Retinal pigment epithelial cell (primary cell): ENCODE results near the gene UVRAG.
"Not testable (repeated sequence)": the region's sequence is repeated elsewhere in the genome, so short reads cannot be mapped to it uniquely, and the experiment has no call there.

Experiments used
- DNase-seq: peaks from one replicate; pipeline ENCODE4 v3.0.0-alpha.2; 2010; ENCODE audit warnings: low read depth
- H3K4me3 ChIP-seq: 2 replicates; pipeline ENCODE4 v1.5.1; 2011; ENCODE audit warnings: mild to moderate bottlenecking, low read length, control low read depth, moderate library complexity
- TF ChIP-seq, protein P1 (sequence below): conservative IDR thresholded peaks from 2 replicates; pipeline ENCODE4 v1.5.1; 2011; ENCODE audit warnings: low read depth, low read length, control low read depth, inconsistent platforms

UVRAG gene

DNA sequence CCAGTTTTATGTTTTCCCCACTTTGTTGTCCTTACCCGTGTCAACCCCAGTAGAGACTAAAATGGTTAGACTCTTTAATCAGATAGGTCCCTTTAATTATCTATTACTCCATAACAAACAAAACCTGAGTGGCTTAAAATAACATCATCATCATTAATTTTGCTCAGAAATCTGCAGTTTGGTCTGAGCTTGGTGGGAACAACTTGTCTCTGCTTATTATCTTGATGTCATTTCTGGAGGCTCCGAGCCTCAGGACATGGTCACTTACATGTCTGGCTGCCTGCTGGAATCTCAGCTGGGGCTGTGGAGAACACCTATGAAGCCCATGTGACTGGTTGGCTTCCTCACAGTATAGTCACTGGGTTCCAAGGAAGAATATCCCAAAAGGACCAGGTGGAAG, 26.7 kb downstream of the UVRAG start:
- TF ChIP-seq, protein P1, sequence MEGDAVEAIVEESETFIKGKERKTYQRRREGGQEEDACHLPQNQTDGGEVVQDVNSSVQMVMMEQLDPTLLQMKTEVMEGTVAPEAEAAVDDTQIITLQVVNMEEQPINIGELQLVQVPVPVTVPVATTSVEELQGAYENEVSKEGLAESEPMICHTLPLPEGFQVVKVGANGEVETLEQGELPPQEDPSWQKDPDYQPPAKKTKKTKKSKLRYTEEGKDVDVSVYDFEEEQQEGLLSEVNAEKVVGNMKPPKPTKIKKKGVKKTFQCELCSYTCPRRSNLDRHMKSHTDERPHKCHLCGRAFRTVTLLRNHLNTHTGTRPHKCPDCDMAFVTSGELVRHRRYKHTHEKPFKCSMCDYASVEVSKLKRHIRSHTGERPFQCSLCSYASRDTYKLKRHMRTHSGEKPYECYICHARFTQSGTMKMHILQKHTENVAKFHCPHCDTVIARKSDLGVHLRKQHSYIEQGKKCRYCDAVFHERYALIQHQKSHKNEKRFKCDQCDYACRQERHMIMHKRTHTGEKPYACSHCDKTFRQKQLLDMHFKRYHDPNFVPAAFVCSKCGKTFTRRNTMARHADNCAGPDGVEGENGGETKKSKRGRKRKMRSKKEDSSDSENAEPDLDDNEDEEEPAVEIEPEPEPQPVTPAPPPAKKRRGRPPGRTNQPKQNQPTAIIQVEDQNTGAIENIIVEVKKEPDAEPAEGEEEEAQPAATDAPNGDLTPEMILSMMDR = no peak
- no peak for DNase-seq
- H3K4me3 ChIP-seq = no peak overlapping the region

DNA sequence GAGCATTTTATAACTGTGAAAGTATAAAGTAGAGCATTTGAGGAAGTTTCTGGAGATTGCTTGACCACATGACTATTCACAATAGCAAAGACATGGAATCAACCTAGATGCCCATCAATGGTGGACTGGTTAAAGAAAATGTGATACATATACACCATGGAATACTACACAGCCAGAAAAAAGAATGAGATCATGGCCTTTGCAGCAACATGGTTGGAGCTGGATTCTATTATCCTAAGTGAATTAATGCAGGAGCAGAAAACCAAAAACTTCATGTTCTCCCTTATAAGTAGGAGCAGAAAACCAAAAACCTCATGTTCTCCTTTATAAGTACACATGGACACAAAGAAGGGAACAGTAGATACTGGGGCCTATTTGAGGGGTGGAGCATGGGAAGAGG, 30.3 kb downstream of the UVRAG start:
- TF ChIP-seq, protein P1 = no peak
- no peak overlapping the region for H3K4me3 ChIP-seq
- no peak for DNase-seq

DNA sequence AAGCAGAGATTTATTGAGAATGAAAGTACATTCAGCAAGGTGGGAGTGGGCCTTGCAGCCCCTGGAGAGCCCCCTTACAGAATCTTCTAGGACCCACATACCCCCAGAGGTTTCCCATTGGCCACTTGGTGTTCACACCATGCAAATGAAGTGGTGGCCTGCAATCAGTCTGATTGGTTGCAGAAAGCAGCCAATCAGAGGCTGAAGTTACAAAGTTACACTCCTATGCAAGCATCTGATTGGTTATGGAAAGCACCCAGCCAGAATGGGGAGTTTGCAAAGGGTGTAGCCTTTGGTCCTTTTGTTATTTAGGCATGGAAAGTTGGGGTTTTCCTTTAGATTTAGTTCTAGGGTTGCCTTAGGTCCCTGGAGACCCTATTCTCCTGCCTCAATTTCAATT, 34.9 kb downstream of the UVRAG start:
- TF ChIP-seq, protein P1 = no peak
- no peak for DNase-seq
- H3K4me3 ChIP-seq = no peak overlapping the region

DNA sequence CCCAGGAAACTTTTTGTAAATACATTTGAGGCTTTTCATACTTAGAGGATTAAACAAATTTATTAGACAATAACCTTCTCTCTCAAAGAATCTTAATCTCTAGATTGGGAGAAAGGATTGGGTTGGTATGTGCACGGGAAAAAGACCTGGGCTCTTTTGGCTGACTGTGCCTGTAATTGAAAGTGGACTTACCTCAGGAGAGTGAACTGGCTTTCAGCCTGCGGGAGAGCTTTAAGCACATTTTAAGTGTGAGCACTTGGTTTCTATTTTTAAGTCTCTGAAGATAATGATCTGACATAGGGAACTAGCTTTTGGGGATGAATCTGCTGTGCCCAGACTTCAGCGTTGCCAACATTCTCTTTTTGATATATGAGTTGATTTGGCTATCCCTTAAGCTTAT, 35.8 kb downstream of the UVRAG start:
- no peak overlapping the region for H3K4me3 ChIP-seq
- TF ChIP-seq, protein P1 = no peak
- peak; percentile 63 for DNase-seq

DNA sequence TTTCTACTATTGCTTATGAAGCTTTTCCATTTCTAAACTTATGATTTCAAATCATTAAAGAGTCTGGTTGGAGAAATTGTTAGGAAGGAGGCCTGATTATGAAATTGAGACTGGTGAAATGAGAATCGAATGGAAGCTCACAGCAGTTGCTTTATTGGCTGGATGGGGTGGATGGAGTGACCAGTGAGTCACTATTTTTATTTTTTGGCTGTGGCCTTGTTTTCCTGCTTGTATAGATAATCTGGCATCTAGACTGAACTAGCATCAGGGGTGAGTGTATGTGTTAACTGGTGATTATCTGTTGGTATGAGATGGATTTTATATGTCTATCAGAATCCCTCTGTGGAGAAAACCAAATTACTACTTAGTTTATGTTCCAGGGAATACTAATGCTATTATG, 36.2 kb downstream of the UVRAG start:
- TF ChIP-seq, protein P1 = no peak
- H3K4me3 ChIP-seq = no peak overlapping the region
- DNase-seq = no peak

DNA sequence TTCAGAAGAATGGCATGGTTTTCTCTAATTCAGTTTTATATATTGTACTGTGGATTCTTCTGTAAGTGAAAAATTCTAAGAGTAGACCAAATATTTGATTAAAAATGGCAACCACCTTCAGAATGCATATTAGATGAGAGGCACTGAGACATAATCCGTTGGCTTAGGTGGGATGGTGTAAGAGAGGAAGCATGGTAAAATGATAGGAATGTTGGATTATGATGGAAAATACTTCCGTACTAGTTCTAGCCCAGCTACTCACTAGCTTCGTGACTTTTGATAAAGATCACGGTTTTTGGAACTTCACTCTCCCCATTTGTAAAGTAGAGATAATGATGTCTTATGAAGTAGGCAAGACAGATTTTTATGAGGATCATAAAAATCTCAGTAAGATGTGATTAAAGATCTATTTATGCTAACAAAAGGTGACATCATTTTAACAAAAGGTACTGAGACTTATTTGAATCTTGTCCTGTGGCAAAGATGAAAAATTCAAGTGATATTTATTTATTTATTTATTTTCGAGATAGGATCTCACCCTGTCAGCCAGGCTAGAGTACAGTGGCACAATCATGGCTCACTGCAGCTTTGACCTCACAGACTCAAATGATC, 37.5 kb downstream of the UVRAG start:
- no peak for DNase-seq
- TF ChIP-seq, protein P1 = no peak

DNA sequence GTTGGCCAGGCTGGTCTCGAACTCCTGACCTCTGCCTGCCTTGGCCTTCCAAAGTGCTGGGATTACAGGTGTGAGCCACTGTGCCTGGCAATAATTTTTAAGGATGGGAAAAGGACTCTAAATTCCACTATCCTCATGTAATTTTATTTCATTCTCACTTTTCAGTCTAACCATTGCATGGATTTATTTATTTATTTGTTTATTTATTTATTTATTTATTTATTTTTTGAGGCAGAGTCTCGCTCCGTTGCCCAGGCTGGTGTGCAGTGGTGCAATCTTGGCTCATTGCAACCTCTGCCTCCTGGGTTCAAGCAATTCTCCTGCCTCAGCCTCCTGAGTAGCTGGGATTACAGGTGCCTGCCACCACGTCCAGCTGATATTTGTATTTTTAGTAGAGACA, 38.6 kb downstream of the UVRAG start:
- DNase-seq, H3K4me3 ChIP-seq: not testable (repeated sequence)

More for the DNA sequence above, 37.5 kb downstream of the UVRAG start:
- no peak overlapping the region for H3K4me3 ChIP-seq

DNA sequence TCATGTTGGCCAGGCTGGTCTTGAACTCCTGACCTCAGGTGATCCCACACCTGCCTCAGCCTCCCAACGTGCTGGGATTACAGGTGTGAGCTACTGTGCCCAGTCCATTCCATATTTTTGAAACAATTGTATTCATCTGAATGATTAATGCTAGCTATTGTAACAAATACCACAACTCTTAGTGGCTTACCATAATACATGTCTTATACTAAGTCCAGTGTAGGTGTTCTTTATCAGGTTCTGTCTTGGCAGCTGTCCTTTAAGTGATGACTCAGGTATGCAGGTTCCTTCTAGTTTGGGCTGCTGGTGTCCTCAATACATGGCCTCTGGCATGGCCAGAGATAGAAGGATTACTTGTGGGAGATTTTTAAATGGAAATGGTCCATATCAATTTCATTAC, 39.0 kb downstream of the UVRAG start:
- H3K4me3 ChIP-seq = no peak overlapping the region
- DNase-seq = no peak
- TF ChIP-seq, protein P1 = no peak
